Superior temporal gyrus (tissue), 1 donor: ENCODE results near the gene EFCAB9.

Source experiments
- DNase-seq: peaks from one replicate; pipeline ENCODE4 v3.0.0-alpha.2; 2016; ENCODE audit errors: extremely low spot score

EFCAB9 gene

GRCh38 chr5:172235827-172236736 is 42.1 kb downstream of the EFCAB9 start:
- DNase-seq = no peak

DNA sequence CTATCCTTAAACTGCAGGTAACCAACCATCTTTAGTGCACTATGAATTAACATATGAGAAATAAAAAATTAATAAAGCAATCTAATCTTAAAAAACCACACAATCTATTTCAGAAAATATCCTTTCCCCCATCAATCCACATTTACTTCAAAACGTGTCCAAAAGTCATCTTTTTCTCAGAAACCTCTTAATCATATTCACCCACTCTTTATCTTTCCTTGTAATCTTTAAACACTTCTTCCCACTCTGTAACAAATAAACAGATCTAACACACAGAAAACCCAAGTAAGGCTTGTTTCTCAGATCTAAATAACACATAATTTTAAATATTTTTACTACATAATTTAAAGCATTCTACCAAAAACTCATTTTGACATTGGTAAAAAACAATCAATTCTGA is 44.4 kb downstream of the EFCAB9 start:
- no peak for DNase-seq

- DNase-seq = no peak
These were observed 49.3 kb downstream of the EFCAB9 start for GRCh38 chr5:172243302-172243701.

GRCh38 chr5:172245046-172245445 is 51.1 kb downstream of the EFCAB9 start:
- DNase-seq = no peak

GRCh38 chr5:172245703-172246125 is 51.7 kb downstream of the EFCAB9 start:
- no peak for DNase-seq

- no peak for DNase-seq
These were observed 54.7 kb downstream of the EFCAB9 start for GRCh38 chr5:172248637-172249036.

DNA sequence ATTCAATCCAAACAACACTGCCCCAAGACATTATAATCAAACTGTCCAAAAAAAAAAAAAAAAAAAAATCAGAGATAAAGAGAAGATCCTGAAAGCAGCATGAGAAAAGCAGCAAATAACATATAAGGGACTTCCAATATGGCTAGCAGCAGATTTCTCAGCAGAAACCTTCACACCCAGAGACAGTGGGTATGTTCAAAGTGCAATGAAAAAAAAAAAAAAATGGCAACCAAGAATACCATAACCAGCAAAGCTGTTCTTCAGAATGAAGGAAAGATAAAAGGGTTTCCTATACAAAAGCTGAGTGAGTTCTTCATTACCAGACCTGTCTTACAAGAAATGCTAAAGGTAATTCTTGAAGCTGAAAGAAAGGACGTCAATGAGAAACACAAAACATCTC is 57.4 kb downstream of the EFCAB9 start:
- DNase-seq = no peak

GRCh38 chr5:172252501-172252900 is 58.5 kb downstream of the EFCAB9 start:
- DNase-seq = no peak
